RCC 7860 (cell line): Measurements from ENCODE around the gene TSFM.

Source experiments
- DNase-seq: peaks from one replicate; pipeline ENCODE4 v3.0.0-alpha.2; 2015; ENCODE audit warnings: low spot score
- FAIRE-seq: peaks from 2 replicates; lab custom pipeline; 2012; peaks lifted over from hg19 to GRCh38; lab: Jason Lieb, UNC

Gene TSFM

GRCh38 chr12:57777911-57778310 is 4.7 kb upstream of the TSFM start:
- DNase-seq (no peak), FAIRE-seq (no peak)

- DNase-seq: peak; percentile 5
Observed at GRCh38 chr12:57779736-57780135, 2.9 kb upstream of the TSFM start.

GRCh38 chr12:57780284-57780897 is 2.2 kb upstream of the TSFM start:
- DNase-seq: no peak
- no peak for FAIRE-seq

More at GRCh38 chr12:57779736-57780135, 2.9 kb upstream of the TSFM start:
- FAIRE-seq: no peak

- no peak for DNase-seq
Observed at GRCh38 chr12:57781244-57781643, 1.3 kb upstream of the TSFM start.

GRCh38 chr12:57781801-57782200 is 786 bp upstream of the TSFM start:
- no peak for FAIRE-seq

More at GRCh38 chr12:57781244-57781643, 1.3 kb upstream of the TSFM start:
- FAIRE-seq: no peak

GRCh38 chr12:57782243-57782607 is 362 bp upstream of the TSFM start:
- no peak for FAIRE-seq
- no peak for DNase-seq

More at GRCh38 chr12:57781801-57782200, 786 bp upstream of the TSFM start:
- no peak for DNase-seq

- FAIRE-seq: no peak
Observed at GRCh38 chr12:57783466-57783801, 847 bp downstream of the TSFM start.

GRCh38 chr12:57783861-57784260 is 1.3 kb downstream of the TSFM start:
- FAIRE-seq (no peak), DNase-seq (no peak)

More at GRCh38 chr12:57783466-57783801, 847 bp downstream of the TSFM start:
- DNase-seq: no peak

- DNase-seq: peak; percentile 46
- FAIRE-seq: no peak
Observed at GRCh38 chr12:57793920-57794319, 11.3 kb downstream of the TSFM start.

- peak; percentile 8 for DNase-seq
- FAIRE-seq: no peak
Observed at GRCh38 chr12:57795354-57795753, 12.8 kb downstream of the TSFM start.

- DNase-seq: no peak
- no peak for FAIRE-seq
Observed at GRCh38 chr12:57796996-57797395, 14.4 kb downstream of the TSFM start.

GRCh38 chr12:57797933-57798332 is 15.3 kb downstream of the TSFM start:
- FAIRE-seq (no peak), DNase-seq (no peak)

- FAIRE-seq (no peak), DNase-seq (no peak)
Observed at GRCh38 chr12:57800965-57801364, 18.4 kb downstream of the TSFM start.

GRCh38 chr12:57802607-57803006 is 20.0 kb downstream of the TSFM start:
- no peak for DNase-seq
- no peak for FAIRE-seq

- peak; percentile 9 for DNase-seq
- no peak for FAIRE-seq
Observed at GRCh38 chr12:57803319-57803893, 20.8 kb downstream of the TSFM start.

- FAIRE-seq (no peak), DNase-seq (no peak)
Observed at GRCh38 chr12:57806677-57807076, 24.1 kb downstream of the TSFM start.

- DNase-seq: no peak
- no peak for FAIRE-seq
Observed at GRCh38 chr12:57807285-57807684, 24.7 kb downstream of the TSFM start.

- FAIRE-seq (no peak), DNase-seq (no peak)
Observed at GRCh38 chr12:57808351-57808750, 25.8 kb downstream of the TSFM start.

GRCh38 chr12:57809425-57809824 is 26.8 kb downstream of the TSFM start:
- FAIRE-seq: no peak
- DNase-seq: no peak

GRCh38 chr12:57810450-57810849 is 27.9 kb downstream of the TSFM start:
- FAIRE-seq (no peak), DNase-seq (peak; percentile 23)

GRCh38 chr12:57811028-57811755 is 28.6 kb downstream of the TSFM start:
- DNase-seq (no peak), FAIRE-seq (no peak)
